HG02885 (cell line): ENCODE data around the gene SH3D19.
"Not testable (repeated sequence)": the region's sequence is repeated elsewhere in the genome, so short reads cannot be mapped to it uniquely, and the experiment has no call there.

ENCODE experiments used
- ATAC-seq: cut with Tn5 transposase; IDR thresholded peaks from one replicate; pipeline ENCODE4 v1.9.1; 2021; ENCODE audit warnings: mild to moderate bottlenecking; ENCODE audit not compliant: unreplicated experiment, poor library complexity

The SH3D19 gene

GRCh38 chr4:151163855-151164254 is 161.6 kb downstream of the SH3D19 start:
- ATAC-seq, result no peak

GRCh38 chr4:151158979-151159378 is 166.4 kb downstream of the SH3D19 start:
- ATAC-seq, result no peak

- no peak for ATAC-seq
These were observed 167.9 kb downstream of the SH3D19 start for GRCh38 chr4:151157543-151157942.

DNA sequence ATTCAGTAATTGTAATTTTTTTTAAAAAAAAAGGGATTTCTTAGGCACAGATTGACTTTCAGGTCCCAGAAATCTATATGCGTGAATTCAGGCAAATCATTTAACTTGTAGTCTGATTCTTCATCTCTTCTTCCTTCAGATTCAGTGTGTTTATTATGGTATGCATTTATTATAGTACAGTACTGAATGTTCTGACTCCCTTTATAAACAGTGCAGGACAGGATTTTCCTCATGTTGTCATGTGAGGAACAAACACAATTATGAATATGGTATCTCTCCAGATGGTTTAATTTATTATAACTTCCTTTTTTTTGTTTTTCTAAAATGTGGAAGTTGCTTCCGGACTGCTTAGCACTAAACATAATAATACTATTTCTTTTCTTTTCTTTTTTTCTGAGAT is 171.8 kb downstream of the SH3D19 start:
- ATAC-seq, result no peak

- ATAC-seq, result no peak
These were observed 173.4 kb downstream of the SH3D19 start for GRCh38 chr4:151152028-151152427.

DNA sequence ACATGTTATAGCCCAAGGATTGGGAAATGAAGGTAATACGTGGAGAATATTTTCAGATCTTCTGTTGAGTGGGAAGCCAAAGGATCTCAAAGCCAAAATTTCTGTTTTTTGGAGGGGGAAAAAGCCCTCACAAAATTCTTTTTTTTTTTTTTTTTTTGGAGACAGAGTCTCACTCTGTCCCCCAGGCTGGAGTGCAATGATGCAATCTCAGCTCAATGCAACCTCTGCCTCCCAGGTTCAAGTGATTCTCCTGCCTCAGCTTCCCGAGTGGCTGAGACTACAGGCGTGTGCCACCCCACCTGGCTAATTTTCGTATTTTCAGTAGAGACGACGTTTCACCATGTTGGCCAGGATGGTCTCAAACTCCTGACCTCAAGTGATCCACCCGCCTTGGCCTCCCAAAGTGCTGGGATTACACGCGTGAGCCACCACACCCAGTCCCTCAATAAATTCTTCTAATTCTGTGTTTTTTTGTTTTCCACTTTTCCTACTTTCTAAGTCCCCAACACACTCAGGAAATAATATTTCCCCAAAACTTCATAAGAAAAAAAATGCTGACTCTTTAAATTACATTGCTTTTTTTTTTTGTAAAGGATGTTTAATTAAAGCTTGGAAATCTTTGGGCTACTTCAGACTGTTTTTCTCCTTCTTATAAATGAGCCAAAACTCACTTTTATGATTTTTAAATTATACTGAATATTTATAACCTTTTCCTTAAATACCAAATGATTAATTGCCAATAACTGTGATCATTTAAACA is 174.4 kb downstream of the SH3D19 start:
- no peak for ATAC-seq

DNA sequence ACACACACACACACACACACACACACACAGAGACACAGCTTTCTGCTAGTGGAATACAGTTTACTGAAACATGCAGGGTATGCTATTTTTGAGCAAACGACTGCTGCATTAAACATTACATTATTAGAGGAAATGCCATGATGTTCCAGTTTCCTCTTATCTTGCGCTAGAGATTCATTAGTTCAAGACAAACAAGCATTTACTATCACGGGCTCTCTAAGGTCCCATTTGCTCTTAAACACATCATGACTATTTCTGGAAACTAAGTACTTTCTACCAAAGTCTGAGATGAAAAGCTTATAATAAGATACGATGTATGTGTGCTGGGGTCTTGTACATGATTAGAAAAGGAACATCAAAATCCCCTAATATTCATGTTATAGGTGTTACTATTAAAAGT is 177.1 kb downstream of the SH3D19 start:
- no peak for ATAC-seq

DNA sequence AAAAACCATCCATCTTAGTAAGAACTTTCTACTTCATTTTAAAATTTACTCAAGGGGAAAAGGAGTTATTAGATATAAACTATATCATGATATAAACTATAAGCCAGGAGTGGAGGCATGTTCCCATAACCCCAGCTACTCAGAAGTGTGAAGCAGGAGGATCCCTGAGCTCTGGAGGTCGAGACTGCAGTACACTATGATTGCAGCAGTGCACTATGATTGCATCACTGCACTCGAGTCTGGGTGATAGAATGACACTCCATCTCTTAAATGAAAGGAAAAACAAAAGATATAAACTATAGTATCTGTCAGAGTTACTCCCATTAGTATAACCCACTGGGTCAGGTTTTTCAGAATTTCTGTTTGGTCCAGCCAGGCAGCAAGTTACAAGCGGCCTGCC is 178.4 kb downstream of the SH3D19 start:
- ATAC-seq, result no peak

- no peak for ATAC-seq
These were observed 180.9 kb downstream of the SH3D19 start for GRCh38 chr4:151144329-151145072.

DNA sequence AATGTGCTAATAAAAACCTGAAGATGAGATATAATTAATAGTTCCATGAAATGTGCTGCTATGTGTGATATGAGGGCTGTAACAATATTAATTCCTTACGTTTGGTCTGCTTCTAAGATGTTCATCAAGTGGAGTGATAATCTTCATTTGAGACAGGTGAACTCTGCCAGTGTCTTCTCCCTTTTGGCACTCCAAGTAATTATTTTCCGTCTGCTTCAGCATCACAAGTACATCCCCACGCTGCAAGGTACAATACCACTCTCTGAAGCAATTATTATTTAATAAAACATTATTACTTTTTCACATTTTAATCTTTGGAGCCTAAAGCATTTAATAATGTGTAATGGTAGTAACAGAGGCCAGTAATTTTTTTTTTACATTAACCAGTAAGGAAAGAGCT is 181.6 kb downstream of the SH3D19 start:
- no peak for ATAC-seq

- no peak for ATAC-seq
These were observed 182.2 kb downstream of the SH3D19 start for GRCh38 chr4:151143162-151143561.

GRCh38 chr4:151142758-151143157 is 182.6 kb downstream of the SH3D19 start:
- ATAC-seq, result no peak

- ATAC-seq, result no peak
These were observed 185.6 kb downstream of the SH3D19 start for GRCh38 chr4:151139814-151140213.

DNA sequence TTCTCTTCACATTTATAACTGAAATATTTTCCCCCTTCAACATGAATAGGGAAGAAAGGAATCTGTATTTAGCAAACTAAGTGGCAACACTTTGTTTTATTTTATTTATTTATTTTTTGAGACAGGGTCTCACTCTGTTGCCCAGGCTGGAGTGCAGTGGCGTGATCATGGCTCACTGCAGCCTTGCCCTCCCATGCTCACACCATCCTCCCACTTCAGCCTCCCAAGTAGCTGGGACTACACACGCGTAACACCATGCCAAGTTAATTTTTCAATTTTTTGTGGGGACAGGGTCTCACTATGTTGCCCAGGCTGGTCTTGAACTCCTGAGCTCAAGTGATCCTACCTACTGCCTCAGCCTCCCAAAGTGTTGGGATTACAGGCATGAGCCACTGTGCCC is 189.4 kb downstream of the SH3D19 start:
- not testable (repeated sequence) for ATAC-seq

- no peak for ATAC-seq
These were observed 192.1 kb downstream of the SH3D19 start for GRCh38 chr4:151133311-151133710.

DNA sequence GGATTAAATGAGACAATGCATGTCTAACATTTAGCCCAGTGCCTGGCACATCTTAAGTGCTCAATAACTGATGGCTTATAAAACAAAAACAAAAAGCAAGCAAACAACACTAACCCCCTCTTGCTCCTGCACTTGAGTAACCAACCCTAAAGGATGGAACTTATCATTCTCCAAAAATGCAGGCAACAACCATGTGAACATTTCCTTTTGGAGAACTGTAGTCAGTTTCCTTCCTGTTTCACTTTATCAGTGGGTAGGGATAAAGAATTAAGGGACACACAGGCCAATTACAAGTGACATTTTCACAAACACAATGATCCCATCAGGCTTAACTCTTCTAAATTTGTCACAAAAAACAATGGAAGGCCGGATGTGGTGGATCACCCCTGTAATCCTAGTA is 195.6 kb downstream of the SH3D19 start:
- no peak for ATAC-seq

- ATAC-seq, result peak; percentile 91
These were observed 207.9 kb downstream of the SH3D19 start for GRCh38 chr4:151117371-151117962.

DNA sequence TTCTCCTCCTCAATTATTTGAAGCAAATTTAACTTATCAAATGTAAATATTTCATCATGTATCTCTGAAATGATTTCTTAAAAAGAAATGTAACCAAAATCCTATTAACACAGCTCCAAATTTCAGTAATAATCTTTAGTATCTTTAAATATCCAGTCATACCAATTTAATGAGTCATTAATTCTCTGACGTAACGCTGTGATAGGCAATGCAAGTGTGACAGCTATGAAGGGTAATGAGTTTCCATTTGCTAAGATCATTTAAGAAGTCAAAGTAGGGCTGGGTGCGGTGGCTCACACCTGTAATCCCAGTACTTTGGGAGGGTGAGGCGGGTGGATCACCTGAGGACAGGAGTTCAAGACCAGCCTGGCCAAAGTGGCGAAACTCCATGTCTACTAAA is 210.4 kb downstream of the SH3D19 start:
- no peak for ATAC-seq

DNA sequence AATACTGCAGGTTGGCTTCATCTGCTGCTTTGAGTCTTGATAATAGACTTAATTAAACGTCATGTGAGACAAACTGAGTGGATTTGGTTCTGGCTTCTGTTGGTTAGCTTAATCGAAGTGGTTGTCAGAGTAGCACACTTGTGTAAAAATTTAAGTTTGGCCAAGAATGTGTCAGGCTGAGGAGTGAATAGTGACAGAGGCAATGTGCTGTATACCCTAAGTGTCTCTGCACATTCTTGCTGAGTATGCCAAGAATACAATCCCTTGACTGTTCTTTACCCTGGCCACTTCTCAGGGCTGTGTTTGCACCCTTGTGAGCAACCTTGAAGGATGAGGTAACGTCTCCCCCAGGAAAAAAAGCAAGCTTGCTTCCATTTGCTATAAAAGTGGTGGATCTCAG is 211.1 kb downstream of the SH3D19 start:
- no peak for ATAC-seq

- ATAC-seq, result no peak
These were observed 215.2 kb downstream of the SH3D19 start for GRCh38 chr4:151110236-151110635.

GRCh38 chr4:151107063-151107462 is 218.3 kb downstream of the SH3D19 start:
- ATAC-seq, result no peak
